ENCODE measurements around the gene YEATS4.

Gene YEATS4

GRCh38 chr12:69440016-69440415 is 80.5 kb downstream of the YEATS4 start:
- peak; percentile 27 for DNase-seq

Data from DMS79 (cell line).